ENCODE data around the gene TSPAN32.

DNA sequence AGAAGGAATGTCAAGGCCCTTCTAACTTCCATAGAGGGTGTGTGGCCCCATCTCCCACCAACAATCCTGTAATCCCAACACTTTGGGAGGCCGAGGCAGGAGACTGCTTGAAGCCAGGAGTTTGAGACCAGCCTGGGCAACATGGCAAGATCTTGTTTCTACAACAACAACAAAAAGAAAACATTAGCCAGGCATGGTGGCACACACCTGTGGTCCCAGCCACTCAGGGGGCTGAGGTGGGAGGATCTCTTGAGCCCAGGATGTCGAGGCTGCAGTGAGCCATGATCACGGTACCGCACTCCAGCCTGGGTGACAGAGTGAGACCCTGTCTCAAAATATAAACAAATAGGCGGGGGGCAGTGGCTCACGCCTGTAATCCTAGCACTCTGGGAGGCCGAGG, 16.9 kb downstream of the TSPAN32 start:
- TF ChIP-seq, protein P1, sequence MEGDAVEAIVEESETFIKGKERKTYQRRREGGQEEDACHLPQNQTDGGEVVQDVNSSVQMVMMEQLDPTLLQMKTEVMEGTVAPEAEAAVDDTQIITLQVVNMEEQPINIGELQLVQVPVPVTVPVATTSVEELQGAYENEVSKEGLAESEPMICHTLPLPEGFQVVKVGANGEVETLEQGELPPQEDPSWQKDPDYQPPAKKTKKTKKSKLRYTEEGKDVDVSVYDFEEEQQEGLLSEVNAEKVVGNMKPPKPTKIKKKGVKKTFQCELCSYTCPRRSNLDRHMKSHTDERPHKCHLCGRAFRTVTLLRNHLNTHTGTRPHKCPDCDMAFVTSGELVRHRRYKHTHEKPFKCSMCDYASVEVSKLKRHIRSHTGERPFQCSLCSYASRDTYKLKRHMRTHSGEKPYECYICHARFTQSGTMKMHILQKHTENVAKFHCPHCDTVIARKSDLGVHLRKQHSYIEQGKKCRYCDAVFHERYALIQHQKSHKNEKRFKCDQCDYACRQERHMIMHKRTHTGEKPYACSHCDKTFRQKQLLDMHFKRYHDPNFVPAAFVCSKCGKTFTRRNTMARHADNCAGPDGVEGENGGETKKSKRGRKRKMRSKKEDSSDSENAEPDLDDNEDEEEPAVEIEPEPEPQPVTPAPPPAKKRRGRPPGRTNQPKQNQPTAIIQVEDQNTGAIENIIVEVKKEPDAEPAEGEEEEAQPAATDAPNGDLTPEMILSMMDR (IDR thresholded peaks at IDR 0.05): no peak
- no peak for TF ChIP-seq CBX2 (IDR thresholded peaks at IDR 0.05; ENCODE audit: borderline replicate concordance, low read depth)
- no peak for TF ChIP-seq PHF8 (IDR thresholded peaks at IDR 0.05; ENCODE audit: borderline replicate concordance, low read depth)
- TF ChIP-seq MYC (IDR thresholded peaks at IDR 0.05; ENCODE audit: borderline replicate concordance, low read length): no peak
- no peak for TF ChIP-seq RCOR1 (IDR thresholded peaks at IDR 0.05; ENCODE audit: low read depth, low read length)
- TF ChIP-seq, protein P2, sequence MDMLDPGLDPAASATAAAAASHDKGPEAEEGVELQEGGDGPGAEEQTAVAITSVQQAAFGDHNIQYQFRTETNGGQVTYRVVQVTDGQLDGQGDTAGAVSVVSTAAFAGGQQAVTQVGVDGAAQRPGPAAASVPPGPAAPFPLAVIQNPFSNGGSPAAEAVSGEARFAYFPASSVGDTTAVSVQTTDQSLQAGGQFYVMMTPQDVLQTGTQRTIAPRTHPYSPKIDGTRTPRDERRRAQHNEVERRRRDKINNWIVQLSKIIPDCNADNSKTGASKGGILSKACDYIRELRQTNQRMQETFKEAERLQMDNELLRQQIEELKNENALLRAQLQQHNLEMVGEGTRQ (IDR thresholded peaks at IDR 0.05): no peak
- TF ChIP-seq POLR2A (IDR thresholded peaks at IDR 0.05; ENCODE audit: low read length): no peak
- no peak for TF ChIP-seq JUN (IDR thresholded peaks at IDR 0.05)
- no peak for TF ChIP-seq EP300 (IDR thresholded peaks at IDR 0.05)
- TF ChIP-seq HOXA7 (CRISPR knock-in tag; IDR thresholded peaks at IDR 0.05): no peak
- TF ChIP-seq FOXS1 (CRISPR knock-in tag; IDR thresholded peaks at IDR 0.05): no peak

Data from A549 (cell line).